Tibial nerve (tissue), 3 donors: Measurements from ENCODE around the gene LIN7A.

Experiments used
- CTCF ChIP-seq, 5 experiments: fragments of 200-600 bp in 3 of 5; fragments of 450-650 bp in 2 of 5; sonication (generic) in 3 of 5; IDR thresholded peaks; one replicate each; pipeline ENCODE4 v1.5.1; 2016 to 2019; ENCODE audit warnings: antibody characterized with exemption in 5 of 5, mild to moderate bottlenecking in 3 of 5, moderate library complexity in 2 of 5
- POLR2A ChIP-seq, 2 donors: fragments of 450-650 bp; IDR thresholded peaks; one replicate each; pipeline ENCODE4 v1.6.1; 2017; ENCODE audit warnings: antibody characterized with exemption in 2 of 2, mild to moderate bottlenecking in 2 of 2, moderate library complexity in 2 of 2

- TF ChIP-seq CTCF (IDR thresholded peaks at IDR 0.05) (no peak), POLR2A (IDR thresholded peaks at IDR 0.05) (no peak)
Observed at GRCh38 chr12:80902711-80903110, 35.0 kb downstream of the LIN7A start.
